ENCODE measurements around the gene TSHR.

The TSHR gene

GRCh38 chr14:81137316-81137715 lies 181.9 kb downstream of the TSHR start:
- H2BK5ac ChIP-seq (ENCODE audit: low read depth, low read length, poor library complexity, severe bottlenecking) = no peak overlapping the region
- no peak overlapping the region for H3K14ac ChIP-seq (ENCODE audit: low read length in 2 of 2)
- no peak overlapping the region for H3K27ac ChIP-seq (ENCODE audit: low read length, poor library complexity, severe bottlenecking)
- no peaks in the 10 kb centered on the region for H3K27me3 ChIP-seq (ENCODE audit: control insufficient read depth in 1 of 2, insufficient read depth in 1 of 2, low read length in 2 of 2)
- H3K4me3 ChIP-seq (ENCODE audit: insufficient read depth in 1 of 2, low read depth in 1 of 2, low read length in 2 of 2) = no peak overlapping the region
- H3K79me1 ChIP-seq (replicated peaks; ENCODE audit: low read length, poor library complexity, severe bottlenecking) = no peaks in the 10 kb centered on the region
- no peak overlapping the region for H3K18ac ChIP-seq (ENCODE audit: low read depth in 1 of 2, low read length in 2 of 2)
- H2BK120ac ChIP-seq (ENCODE audit: low read depth, low read length) = no peak overlapping the region
- peak; percentile 38 for DNase-seq
- no peak overlapping the region for H3K4ac ChIP-seq (ENCODE audit: low read depth in 1 of 2, low read length in 2 of 2)
- no peak overlapping the region for H3K9ac ChIP-seq (ENCODE audit: low read length)
- H2BK15ac ChIP-seq (ENCODE audit: low read depth, poor library complexity, severe bottlenecking) = no peak overlapping the region
- peak overlapping the region; percentile 35 for H4K91ac ChIP-seq (ENCODE audit: low read length)
- no peak overlapping the region for H2BK12ac ChIP-seq (ENCODE audit: low read length in 2 of 2)
- H2AFZ ChIP-seq (ENCODE audit: low read depth, low read length) = no peak overlapping the region
- peaks cover 3% of the 10 kb centered on the region for H3K4me1 ChIP-seq (ENCODE audit: control insufficient read depth, insufficient read depth, low read depth, low read length)
- no peak overlapping the region for H4K8ac ChIP-seq (ENCODE audit: low read length)
- no peak overlapping the region for H2AK5ac ChIP-seq (ENCODE audit: low read length, severe bottlenecking)
- no peaks in the 10 kb centered on the region for H3K36me3 ChIP-seq (ENCODE audit: control insufficient read depth in 1 of 2, insufficient read depth in 2 of 2, low read depth in 1 of 2, low read length in 2 of 2)
- H3K23ac ChIP-seq (ENCODE audit: low read length in 2 of 2) = no peak overlapping the region
- WGBS = 75% methylated on average over 1 of the region's 2 CpGs
- no peak overlapping the region for H3K4me2 ChIP-seq (ENCODE audit: low read length, poor library complexity, severe bottlenecking)
- H3K9me3 ChIP-seq (ENCODE audit: control insufficient read depth, low read length) = no peaks in the 10 kb centered on the region

GRCh38 chr14:81138429-81138828 lies 183.0 kb downstream of the TSHR start:
- Histone ChIP-seq H4K91ac (ENCODE audit: low read length) (no peak overlapping the region), H3K23ac (ENCODE audit: low read length in 2 of 2) (no peak overlapping the region), H3K4me1 (ENCODE audit: control insufficient read depth, insufficient read depth, low read depth, low read length) (peaks cover 3% of the 10 kb centered on the region), H3K36me3 (ENCODE audit: control insufficient read depth in 1 of 2, insufficient read depth in 2 of 2, low read depth in 1 of 2, low read length in 2 of 2) (no peaks in the 10 kb centered on the region), H2AFZ (ENCODE audit: low read depth, low read length) (no peak overlapping the region), H3K4me3 (ENCODE audit: insufficient read depth in 1 of 2, low read depth in 1 of 2, low read length in 2 of 2) (no peak overlapping the region), H2BK5ac (ENCODE audit: low read depth, low read length, poor library complexity, severe bottlenecking) (no peak overlapping the region), H3K18ac (ENCODE audit: low read depth in 1 of 2, low read length in 2 of 2) (no peak overlapping the region), H3K9ac (ENCODE audit: low read length) (no peak overlapping the region), H3K4ac (ENCODE audit: low read depth in 1 of 2, low read length in 2 of 2) (no peak overlapping the region), H2BK12ac (ENCODE audit: low read length in 2 of 2) (no peak overlapping the region), H2BK120ac (ENCODE audit: low read depth, low read length) (no peak overlapping the region), H2BK15ac (ENCODE audit: low read depth, poor library complexity, severe bottlenecking) (no peak overlapping the region), H3K14ac (ENCODE audit: low read length in 2 of 2) (no peak overlapping the region), H3K79me1 (replicated peaks; ENCODE audit: low read length, poor library complexity, severe bottlenecking) (no peaks in the 10 kb centered on the region), H3K4me2 (ENCODE audit: low read length, poor library complexity, severe bottlenecking) (no peak overlapping the region), H4K8ac (ENCODE audit: low read length) (no peak overlapping the region), H3K27ac (ENCODE audit: low read length, poor library complexity, severe bottlenecking) (no peak overlapping the region), H2AK5ac (ENCODE audit: low read length, severe bottlenecking) (no peak overlapping the region), H3K9me3 (ENCODE audit: control insufficient read depth, low read length) (no peaks in the 10 kb centered on the region), H3K27me3 (ENCODE audit: control insufficient read depth in 1 of 2, insufficient read depth in 1 of 2, low read length in 2 of 2) (no peaks in the 10 kb centered on the region)
- WGBS = 100% methylated on average over 3 of the region's 6 CpGs
- DNase-seq = no peak

- Histone ChIP-seq H3K14ac (ENCODE audit: low read length in 2 of 2) (no peak overlapping the region), H3K9me3 (ENCODE audit: control insufficient read depth, low read length) (no peaks in the 10 kb centered on the region), H3K9ac (ENCODE audit: low read length) (no peak overlapping the region), H2BK12ac (ENCODE audit: low read length in 2 of 2) (no peak overlapping the region), H3K4me1 (ENCODE audit: control insufficient read depth, insufficient read depth, low read depth, low read length) (peaks cover 3% of the 10 kb centered on the region), H3K23ac (ENCODE audit: low read length in 2 of 2) (no peak overlapping the region), H3K4ac (ENCODE audit: low read depth in 1 of 2, low read length in 2 of 2) (no peak overlapping the region), H3K4me3 (ENCODE audit: insufficient read depth in 1 of 2, low read depth in 1 of 2, low read length in 2 of 2) (no peak overlapping the region), H2BK15ac (ENCODE audit: low read depth, poor library complexity, severe bottlenecking) (no peak overlapping the region), H3K79me1 (replicated peaks; ENCODE audit: low read length, poor library complexity, severe bottlenecking) (no peaks in the 10 kb centered on the region), H3K36me3 (ENCODE audit: control insufficient read depth in 1 of 2, insufficient read depth in 2 of 2, low read depth in 1 of 2, low read length in 2 of 2) (no peaks in the 10 kb centered on the region), H4K91ac (ENCODE audit: low read length) (no peak overlapping the region), H2AFZ (ENCODE audit: low read depth, low read length) (no peak overlapping the region), H3K4me2 (ENCODE audit: low read length, poor library complexity, severe bottlenecking) (no peak overlapping the region), H4K8ac (ENCODE audit: low read length) (no peak overlapping the region), H2AK5ac (ENCODE audit: low read length, severe bottlenecking) (no peak overlapping the region), H3K18ac (ENCODE audit: low read depth in 1 of 2, low read length in 2 of 2) (no peak overlapping the region), H3K27ac (ENCODE audit: low read length, poor library complexity, severe bottlenecking) (no peak overlapping the region), H3K27me3 (ENCODE audit: control insufficient read depth in 1 of 2, insufficient read depth in 1 of 2, low read length in 2 of 2) (no peaks in the 10 kb centered on the region), H2BK5ac (ENCODE audit: low read depth, low read length, poor library complexity, severe bottlenecking) (no peak overlapping the region), H2BK120ac (ENCODE audit: low read depth, low read length) (no peak overlapping the region)
- 58% methylated on average over 2 of the region's 2 CpGs for WGBS
- DNase-seq = no peak
Measured at GRCh38 chr14:81141426-81141825, 186.0 kb downstream of the TSHR start.

- Histone ChIP-seq H3K9me3 (ENCODE audit: control insufficient read depth, low read length) (no peaks in the 10 kb centered on the region), H3K18ac (ENCODE audit: low read depth in 1 of 2, low read length in 2 of 2) (no peak overlapping the region), H2BK15ac (ENCODE audit: low read depth, poor library complexity, severe bottlenecking) (no peak overlapping the region), H3K4me1 (ENCODE audit: control insufficient read depth, insufficient read depth, low read depth, low read length) (no peaks in the 10 kb centered on the region), H2BK120ac (ENCODE audit: low read depth, low read length) (no peak overlapping the region), H2BK12ac (ENCODE audit: low read length in 2 of 2) (no peak overlapping the region), H3K27ac (ENCODE audit: low read length, poor library complexity, severe bottlenecking) (no peak overlapping the region), H3K4ac (ENCODE audit: low read depth in 1 of 2, low read length in 2 of 2) (no peak overlapping the region), H3K27me3 (ENCODE audit: control insufficient read depth in 1 of 2, insufficient read depth in 1 of 2, low read length in 2 of 2) (no peaks in the 10 kb centered on the region), H3K36me3 (ENCODE audit: control insufficient read depth in 1 of 2, insufficient read depth in 2 of 2, low read depth in 1 of 2, low read length in 2 of 2) (no peaks in the 10 kb centered on the region), H3K79me1 (replicated peaks; ENCODE audit: low read length, poor library complexity, severe bottlenecking) (no peaks in the 10 kb centered on the region), H2BK5ac (ENCODE audit: low read depth, low read length, poor library complexity, severe bottlenecking) (no peak overlapping the region), H4K8ac (ENCODE audit: low read length) (no peak overlapping the region), H3K4me2 (ENCODE audit: low read length, poor library complexity, severe bottlenecking) (no peak overlapping the region), H3K23ac (ENCODE audit: low read length in 2 of 2) (no peak overlapping the region), H3K4me3 (ENCODE audit: insufficient read depth in 1 of 2, low read depth in 1 of 2, low read length in 2 of 2) (no peak overlapping the region), H3K14ac (ENCODE audit: low read length in 2 of 2) (no peak overlapping the region), H2AK5ac (ENCODE audit: low read length, severe bottlenecking) (no peak overlapping the region), H3K9ac (ENCODE audit: low read length) (no peak overlapping the region), H4K91ac (ENCODE audit: low read length) (no peak overlapping the region), H2AFZ (ENCODE audit: low read depth, low read length) (no peak overlapping the region)
- DNase-seq = no peak
- 94% methylated on average over 8 of the region's 8 CpGs for WGBS
Measured at GRCh38 chr14:81143793-81144192, 188.4 kb downstream of the TSHR start.

Measured in mesenchymal stem cell (in vitro differentiated cells and primary cell).